DMS53 (cell line): Measurements from ENCODE around the gene KLHL20.
A peak's percentile ranks its signal among the peaks of the same experiment; 100 is the strongest.
"Not testable (repeated sequence)": the region's sequence is repeated elsewhere in the genome, so short reads cannot be mapped to it uniquely, and the experiment has no call there.

Experiments
- DNase-seq: peaks from one replicate; lab custom pipeline; 2025; lab: John Stamatoyannopoulos, UW

Gene KLHL20, protein sequence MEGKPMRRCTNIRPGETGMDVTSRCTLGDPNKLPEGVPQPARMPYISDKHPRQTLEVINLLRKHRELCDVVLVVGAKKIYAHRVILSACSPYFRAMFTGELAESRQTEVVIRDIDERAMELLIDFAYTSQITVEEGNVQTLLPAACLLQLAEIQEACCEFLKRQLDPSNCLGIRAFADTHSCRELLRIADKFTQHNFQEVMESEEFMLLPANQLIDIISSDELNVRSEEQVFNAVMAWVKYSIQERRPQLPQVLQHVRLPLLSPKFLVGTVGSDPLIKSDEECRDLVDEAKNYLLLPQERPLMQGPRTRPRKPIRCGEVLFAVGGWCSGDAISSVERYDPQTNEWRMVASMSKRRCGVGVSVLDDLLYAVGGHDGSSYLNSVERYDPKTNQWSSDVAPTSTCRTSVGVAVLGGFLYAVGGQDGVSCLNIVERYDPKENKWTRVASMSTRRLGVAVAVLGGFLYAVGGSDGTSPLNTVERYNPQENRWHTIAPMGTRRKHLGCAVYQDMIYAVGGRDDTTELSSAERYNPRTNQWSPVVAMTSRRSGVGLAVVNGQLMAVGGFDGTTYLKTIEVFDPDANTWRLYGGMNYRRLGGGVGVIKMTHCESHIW

DNA sequence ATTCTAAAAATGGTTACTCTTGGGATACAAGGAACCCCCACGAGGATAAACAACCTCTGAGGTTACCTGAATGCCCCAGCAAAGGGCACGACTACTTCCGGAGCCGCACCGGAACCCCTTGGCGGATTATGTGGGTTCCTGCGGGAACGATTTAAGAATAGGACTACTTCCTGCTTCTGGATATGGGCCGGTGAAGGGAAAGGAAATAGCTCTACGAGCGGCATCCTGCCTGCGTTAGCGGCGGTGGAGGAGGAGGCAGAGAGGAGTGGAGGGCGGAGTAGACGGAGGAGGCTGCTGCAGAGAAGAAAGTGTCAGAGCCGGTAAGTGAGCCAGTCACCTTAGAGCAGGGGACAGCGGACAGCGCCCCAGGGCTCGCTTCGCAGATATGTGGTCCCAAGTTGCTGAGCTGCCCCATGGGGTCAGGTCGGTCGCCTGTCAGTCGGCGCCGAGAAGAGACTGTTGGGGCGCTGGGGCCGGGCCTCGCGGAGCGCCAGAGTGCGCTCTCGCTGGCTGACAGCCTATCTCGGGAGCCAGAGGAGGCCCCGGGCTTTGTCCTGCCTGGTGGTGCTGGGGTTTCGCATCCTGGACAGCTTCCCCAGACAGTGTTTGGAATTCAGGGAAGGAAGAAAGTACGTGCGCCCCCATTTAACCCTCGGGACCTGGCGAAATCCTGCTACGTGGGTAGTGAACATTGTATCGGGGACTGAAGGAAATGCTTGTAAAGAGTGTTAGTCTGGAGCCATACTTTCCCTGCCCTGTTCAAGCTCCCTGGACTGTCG, at the start of gene KLHL20:
Gene KLHL20, plus strand, starts transcription at position 223 of the 779 bp plus-strand sequence. CDS start 1,063 bp downstream, outside the sequence.
- peak; percentile 97 for DNase-seq

DNA sequence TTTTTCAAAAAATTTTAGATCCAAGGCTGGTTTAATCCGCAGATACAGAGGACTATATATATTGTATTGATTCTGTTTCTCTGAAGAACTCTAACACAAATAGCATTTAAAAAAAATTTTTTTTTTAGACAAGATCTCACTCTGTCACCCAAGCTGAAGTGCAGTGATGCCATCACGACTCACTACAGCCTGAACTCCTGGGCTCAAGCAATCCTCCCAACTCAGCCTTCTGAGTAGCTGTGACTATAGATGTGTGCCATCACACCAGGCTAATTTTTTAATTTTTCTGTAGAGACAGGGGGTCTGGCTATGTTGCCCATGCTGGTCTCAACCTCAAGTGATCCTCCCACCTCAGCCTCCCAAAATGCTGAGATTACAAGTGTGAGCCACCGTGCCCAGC, 48.1 kb upstream of the KLHL20 start:
- DNase-seq: peak; percentile 9

DNA sequence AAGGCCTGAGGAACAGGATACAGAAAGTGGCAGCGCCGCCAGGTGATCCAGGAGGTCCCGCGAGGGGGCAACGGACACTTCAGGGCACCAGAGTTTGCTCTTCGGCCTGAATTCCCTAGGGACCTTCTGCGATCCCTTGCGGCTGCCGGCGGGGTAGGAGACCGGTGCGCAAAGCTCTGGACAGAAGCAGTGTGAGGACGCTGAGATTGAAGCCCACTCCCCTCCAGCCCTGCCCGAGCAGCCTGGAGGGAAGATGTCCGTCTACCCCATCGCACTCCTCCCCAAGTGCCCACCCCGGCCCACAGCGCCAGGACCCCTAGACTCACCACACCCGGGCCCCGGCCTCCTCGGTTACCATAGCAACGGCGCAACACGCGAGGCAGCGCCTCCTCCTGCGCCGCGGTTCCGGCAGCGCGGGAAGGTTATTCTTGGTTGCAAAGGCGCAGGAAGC, 45.3 kb upstream of the KLHL20 start, which contains the start of gene ANKRD45:
Gene ANKRD45, minus strand, starts transcription at position 361 of the 451 bp plus-strand sequence. CDS start 10,433 bp downstream, outside the sequence.
- DNase-seq: peak; percentile 86

DNA sequence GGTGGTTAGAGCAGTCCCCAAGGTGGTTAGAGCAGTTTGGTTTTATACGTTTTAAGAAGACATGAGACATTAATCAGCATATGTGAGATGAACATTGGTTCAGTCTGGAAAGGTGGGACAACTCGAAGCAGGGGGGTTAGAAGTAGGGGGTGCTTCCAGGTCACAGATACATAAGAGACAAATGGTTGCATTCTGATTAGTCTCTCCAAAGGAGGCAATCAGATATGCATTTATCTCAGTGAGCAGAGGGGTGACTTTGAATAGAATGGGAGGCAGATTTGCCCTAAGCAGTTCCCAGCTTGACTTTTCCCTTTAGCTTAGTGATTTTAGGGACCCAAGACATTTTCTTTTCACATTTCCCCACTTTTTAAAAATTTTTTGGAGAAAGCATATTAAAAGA, 40.3 kb upstream of the KLHL20 start:
- DNase-seq: not testable (repeated sequence)

DNA sequence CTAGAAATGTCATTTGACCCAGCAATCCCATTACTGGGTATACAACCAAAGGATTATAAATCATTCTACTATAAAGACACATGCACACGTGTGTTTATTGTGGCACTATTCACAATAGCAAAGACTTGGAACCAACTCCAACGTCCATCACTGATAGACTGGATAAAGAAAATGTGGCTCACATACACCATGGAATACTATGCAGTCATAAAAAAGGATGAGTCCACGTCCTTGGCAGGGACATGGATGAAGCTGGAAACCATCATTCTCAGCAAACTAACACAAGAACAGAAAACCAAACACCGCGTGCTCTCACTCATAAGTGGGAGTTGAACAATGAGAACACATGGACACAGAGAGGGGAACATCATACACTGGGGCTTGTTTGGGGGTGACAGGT, 34.6 kb upstream of the KLHL20 start:
- not testable (repeated sequence) for DNase-seq

DNA sequence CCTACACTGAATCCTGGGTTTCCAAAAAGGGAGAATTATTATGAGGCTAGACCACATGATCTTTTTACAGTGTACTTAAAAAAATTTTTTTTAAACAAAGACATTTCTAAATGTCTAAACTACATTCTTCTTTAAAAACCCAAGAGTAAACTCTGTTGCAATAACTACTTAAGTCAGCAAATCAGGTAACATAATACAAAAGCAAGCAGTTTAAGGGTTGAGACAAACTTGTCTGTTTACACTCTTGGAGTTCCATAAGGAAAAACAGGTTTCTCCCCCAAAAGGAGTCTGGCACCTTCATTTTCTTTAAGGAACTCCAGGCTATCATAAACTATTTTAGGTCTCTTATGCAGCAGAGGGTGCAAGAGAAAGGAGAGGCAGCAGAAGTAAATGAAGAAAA, 32.6 kb upstream of the KLHL20 start:
- no peak for DNase-seq

DNA sequence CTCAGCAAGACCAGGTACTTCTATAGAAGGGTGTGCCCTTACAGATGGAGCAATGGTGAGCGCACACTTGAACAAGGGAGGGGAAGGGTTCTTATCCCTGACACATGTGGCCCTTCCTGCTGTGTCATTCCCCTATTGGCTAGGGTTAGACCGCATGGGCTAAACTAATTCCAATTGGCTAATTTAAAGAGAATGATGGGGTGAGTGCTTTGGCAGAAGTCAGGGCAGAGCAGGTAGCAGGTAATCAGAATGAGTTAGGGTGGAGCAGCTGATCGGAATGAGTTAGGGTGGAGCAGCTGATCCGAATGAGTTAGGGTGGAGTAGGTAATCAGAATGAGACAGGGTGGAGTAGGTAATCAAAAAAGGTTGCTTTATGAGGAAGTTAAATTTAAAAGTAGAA, 30.9 kb upstream of the KLHL20 start:
- DNase-seq: not testable (repeated sequence)

DNA sequence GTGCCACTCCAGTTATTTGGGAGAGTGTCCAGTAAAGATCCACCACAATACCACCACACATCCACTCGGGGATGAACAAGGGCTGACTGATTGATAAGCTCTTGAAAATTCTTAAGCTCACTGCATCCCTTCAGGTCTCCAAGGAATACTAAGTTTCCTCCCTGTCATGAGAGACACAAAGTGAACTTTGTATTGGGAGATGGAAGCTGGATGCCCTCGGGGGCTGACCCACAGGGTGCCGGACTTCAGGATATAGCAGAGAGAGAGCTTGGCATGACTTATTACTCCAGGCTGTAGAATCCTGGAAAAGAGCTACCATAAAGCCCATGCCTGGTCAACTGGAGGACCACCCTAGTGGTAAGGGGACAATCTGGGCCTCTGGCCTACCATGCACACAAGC, 29.7 kb upstream of the KLHL20 start:
- DNase-seq: not testable (repeated sequence)

DNA sequence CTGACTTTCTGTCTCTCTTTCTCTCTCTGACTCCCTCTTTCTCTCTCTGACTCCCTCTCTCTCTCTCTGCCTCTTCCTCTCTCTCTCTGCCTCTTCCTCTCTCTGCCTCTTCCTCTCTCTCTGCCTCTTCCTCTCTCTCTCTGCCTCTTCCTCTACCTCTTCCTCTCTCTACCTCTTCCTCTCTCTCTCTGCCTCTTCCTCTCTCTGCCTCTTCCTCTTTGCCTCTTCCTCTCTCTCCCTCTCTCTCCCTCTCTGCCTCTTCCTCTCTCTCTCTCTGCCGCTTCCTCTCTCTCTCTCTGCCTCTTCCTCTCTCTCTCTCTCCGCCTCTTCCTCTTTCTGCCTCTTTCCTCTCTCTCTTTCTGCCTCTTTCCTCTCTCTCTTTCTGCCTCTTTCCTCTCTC, 26.5 kb upstream of the KLHL20 start:
- DNase-seq: no peak

DNA sequence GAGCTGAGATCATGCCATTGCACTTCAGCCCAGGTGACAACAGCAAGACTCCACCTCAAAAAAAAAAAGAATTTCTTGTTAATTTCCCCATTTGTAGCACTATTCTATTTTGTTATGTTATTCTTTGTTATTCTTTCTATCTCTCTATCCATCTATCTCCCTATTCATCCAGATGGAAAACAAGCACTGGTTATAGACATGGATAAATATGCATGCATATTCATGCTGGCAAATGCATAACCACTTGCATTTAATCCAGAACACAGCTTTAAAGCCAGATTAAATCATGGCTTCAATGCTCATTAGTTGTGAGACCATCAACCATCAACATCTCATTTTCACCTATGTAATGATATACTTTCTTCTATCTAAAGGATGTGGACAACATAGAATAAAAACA, 21.5 kb upstream of the KLHL20 start:
- DNase-seq: no peak

DNA sequence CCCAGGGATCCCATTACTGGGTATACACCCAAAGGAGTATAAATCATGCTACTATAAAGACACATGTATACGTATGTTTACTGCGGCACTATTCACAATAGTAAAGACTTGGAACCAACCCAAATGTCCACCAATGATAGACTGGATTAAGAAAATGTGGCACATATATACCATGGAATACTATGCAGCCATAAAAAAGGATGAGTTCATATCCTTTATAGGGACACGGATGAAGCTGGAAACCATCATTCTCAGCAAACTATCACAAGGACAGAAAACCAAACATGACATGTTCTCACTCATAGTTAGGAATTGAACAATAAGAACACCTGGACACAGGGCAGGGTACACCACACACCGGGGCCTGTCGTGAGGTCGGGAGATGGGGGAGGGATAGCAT, 13.5 kb upstream of the KLHL20 start:
- DNase-seq: not testable (repeated sequence)

DNA sequence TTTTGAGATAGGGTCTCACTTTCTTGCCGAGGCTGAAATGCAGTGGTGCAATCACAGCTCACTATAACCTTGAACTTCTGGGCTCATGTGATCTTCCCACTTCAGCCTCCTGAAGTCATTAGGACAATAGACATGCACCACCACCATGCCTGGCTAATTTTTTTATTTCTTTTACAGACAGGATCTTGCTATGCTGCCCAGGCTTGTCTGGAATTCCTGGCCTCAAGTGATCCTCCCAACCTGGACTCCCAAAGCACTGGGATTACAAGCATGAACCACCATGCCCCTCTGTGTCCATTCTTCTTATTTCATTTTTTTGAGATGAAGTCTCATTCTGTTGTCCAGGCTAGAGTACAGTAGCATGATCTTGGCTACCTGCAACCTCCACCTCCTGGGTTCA, 12.0 kb upstream of the KLHL20 start:
- no peak for DNase-seq

DNA sequence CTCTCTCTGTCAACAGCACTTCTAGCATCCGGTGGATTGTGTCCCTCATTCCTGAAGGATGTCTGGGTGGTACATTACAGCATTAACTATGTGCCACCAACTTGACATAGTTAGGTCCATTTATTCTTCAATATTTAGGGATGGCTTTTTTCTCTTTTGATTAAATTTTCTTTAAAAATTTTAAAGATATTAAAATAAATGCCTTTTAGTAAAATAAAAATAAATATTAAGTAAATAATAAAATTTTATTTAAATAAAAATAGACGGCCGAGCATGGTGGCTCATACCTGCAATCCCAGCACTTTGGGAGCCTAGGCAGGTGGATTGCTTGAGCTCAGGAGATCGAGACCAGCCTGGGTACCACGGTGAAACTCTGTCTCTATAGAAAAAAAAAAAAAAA, 9.7 kb upstream of the KLHL20 start:
- no peak for DNase-seq

DNA sequence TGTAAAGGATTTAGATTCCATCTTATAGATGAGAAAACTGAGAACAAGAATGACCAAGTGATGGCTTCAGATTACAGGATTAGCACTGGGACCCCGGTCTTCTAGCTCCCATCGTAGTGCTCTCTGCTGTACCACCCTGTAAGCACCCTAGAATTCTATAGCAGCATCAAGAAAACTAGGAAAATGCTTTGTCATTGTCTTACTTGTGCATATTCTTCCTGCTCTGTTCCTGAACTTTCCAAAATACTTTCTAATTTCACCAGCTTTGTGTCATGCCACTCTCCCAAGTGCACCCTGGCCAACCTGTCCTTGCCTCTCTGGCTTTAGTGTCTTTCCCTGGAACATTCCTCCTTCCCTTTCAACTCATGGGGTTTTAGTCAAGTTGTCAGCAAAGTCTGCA, 6.0 kb upstream of the KLHL20 start:
- DNase-seq: no peak

DNA sequence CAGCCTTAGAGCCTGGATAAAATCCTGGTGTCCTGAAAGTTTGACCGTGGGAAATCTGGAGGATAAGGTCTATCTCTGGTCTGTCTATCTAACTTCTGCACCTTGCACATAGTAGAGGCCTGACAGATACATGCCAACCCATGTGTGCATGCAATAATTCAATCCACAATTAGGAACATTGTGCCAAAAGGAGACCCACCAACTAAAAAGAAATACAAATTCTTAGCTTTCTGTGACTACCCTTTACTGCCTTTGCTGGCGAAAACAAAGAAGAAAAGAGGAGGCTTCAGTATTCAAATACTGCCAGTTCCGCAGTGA, 381 bp upstream of the KLHL20 start:
- peak; percentile 52 for DNase-seq

DNA sequence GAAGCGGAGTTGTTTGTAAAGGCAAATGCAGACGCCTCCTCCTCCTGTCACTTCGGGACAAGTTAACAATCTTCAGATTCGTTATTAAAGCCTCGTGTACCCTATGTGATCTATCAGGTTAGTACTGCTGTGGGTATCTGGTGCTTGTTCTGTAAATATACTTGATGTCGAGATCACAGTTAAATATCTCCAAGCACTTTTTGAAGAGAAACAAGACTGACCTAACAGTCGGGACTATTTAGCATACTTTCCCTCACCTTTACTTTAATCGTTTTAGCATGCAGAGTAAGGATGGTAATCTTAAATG, 710 bp downstream of the KLHL20 start:
- DNase-seq: no peak

DNA sequence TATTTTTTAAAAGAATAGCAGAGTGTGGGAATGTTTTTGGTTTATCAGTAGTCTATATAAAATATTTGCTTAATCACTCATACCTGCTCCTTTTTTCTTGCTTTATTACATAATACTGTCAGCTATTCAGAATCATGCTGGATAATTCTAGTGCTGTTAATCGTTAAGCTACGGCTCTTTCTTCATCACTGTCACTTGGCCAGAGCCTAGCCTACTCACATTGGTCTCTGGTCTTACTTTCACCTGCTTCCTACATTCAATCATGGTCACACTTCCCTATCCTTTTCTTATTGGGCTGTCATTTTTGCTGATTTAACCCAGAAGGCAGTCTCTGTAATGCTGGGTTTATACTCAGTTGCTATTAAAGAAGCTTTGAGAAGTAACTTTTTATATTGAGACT, 2.5 kb downstream of the KLHL20 start:
- no peak for DNase-seq

DNA sequence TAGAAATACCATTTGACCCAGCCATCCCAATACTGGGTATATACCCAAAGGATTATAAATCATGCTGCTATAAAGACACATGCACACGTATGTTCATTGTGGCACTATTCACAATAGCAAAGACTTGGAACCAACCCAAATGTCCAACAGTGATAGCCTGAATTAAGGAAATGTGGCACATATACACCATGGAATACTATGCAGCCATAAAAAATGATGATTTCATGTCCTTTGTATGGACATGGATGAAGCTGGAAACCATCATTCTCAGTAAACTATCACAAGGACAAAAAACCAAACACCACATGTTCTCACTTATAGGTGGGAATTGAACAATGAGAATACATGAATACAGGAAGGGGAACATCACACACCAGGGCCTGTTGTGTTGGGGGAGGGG, 16.6 kb downstream of the KLHL20 start:
- not testable (repeated sequence) for DNase-seq

DNA sequence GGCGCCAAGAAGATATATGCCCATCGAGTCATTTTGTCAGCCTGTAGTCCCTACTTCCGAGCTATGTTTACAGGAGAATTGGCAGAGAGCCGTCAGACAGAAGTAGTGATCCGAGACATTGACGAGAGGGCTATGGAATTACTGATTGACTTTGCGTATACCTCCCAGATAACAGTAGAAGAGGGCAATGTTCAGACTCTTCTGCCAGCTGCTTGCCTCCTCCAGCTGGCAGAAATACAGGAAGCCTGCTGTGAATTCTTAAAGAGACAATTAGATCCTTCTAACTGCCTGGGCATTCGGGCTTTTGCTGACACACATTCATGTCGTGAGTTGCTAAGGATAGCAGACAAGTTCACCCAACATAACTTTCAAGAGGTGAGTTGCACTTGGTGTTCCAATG, 19.1 kb downstream of the KLHL20 start:
- DNase-seq: no peak

DNA sequence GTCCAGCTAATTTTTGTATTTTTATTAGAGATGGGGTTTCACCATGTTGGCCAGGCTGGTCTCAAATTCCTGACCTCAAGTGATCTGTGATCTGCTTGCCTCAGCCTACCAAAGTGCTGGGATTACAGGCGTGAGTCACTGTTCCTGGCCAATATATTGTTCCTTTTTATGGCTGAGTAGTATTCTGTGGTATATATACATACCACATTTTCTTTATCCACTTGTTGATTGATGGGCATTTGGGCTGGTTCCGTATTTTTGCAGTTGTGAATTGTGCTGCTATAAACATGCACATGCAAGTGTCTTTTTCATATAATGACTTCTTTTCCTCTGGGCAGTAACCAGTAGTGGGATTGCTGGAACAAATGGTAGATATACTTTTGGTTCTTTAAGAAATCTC, 21.3 kb downstream of the KLHL20 start:
- DNase-seq: not testable (repeated sequence)

DNA sequence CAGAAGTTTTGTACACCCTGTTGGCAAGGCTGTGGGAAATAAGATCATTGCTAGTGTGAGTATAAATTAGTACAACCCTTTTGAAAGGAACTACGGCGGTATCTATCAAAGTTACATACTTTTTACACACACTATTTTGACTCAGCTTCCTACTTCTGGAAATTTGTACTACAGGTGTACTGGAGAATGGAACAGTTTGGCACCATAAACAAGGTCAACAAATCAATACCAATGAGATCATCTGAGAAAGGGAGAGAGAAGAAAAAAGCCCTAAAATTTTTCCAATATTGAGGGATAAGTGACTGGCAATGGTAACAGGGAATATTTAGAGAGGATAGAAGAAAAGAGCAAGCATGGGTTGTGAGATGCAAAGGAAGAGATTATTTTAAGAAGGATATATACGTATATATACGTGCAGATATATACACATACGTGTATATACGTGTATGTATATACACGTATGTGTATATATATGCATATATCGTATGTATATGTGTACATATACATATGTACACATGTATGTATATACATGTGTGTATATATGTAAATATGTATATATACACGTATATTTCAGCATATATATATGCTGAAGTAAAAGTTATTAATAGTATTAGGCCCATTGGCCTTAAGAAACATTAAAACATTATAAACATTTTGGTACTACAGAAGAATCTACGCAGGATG, 27.6 kb downstream of the KLHL20 start:
- DNase-seq: no peak

DNA sequence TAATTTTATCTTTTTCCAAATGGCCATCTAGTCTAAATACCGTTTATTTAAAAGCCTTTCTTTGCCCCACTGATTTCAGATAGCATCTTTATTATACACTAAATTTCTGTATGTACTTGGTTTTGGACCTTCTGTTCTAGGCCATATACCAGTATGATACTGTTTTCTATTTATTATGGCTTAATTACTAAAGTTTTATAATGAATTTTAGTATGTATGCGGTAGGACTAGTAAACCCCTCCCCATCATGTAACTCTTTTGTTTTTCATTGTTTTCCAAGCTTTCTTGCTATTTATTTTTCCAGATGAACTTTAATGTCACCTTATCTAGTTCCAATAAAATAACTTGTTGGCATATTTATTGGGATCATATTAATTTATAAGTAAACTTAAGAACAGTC, 29.9 kb downstream of the KLHL20 start:
- no peak for DNase-seq
